CD14-positive monocyte (primary cell): ENCODE results near the gene PELI2. TPM values are rescaled to one million over a fixed set of nuclear protein-coding genes. Genes with fewer than 3 reads are reported as not detected.

Source experiments
- DNase-seq, 3 donors: peaks; one replicate each; pipeline ENCODE4 v3.0.0-alpha.2; 2011 to 2022
- H2AFZ ChIP-seq: 2 replicates; pipeline ENCODE4 v1.6.0; 2012; ENCODE audit warnings: mild to moderate bottlenecking, low read depth, low read length, inconsistent platforms; ENCODE audit not compliant: insufficient read depth, poor library complexity, severe bottlenecking
- H3K27ac ChIP-seq, 2 donors: 1 replicate in 1 of 2; 2 replicates in 1 of 2; pipeline ENCODE4 v1.5.1; 2012 to 2013; ENCODE audit warnings: low read length in 2 of 2, control low read depth in 1 of 2, inconsistent platforms in 1 of 2, low read depth in 1 of 2, mild to moderate bottlenecking in 1 of 2
- H3K27me3 ChIP-seq, 2 donors: one replicate each; pipeline versions ENCODE4 v1.6.0 to v1.6.1; 2011 to 2013; ENCODE audit warnings: low read length in 2 of 2; ENCODE audit not compliant: control insufficient read depth in 2 of 2, insufficient read depth in 2 of 2
- H3K36me3 ChIP-seq, 2 donors: replicated peaks in 1 of 2; 1 replicate in 1 of 2; 2 replicates in 1 of 2; pipeline versions ENCODE4 v1.5.1 to v1.6.1; 2012 to 2013; ENCODE audit warnings: low read length in 2 of 2, control low read depth in 1 of 2, inconsistent platforms in 1 of 2, mild to moderate bottlenecking in 1 of 2; ENCODE audit not compliant: insufficient read depth in 2 of 2, control insufficient read depth in 1 of 2
- H3K4me1 ChIP-seq, 2 donors: 1 replicate in 1 of 2; 2 replicates in 1 of 2; pipeline versions ENCODE4 v1.5.1 to v1.6.1; 2012 to 2013; ENCODE audit warnings: low read length in 2 of 2, control low read depth in 1 of 2, inconsistent platforms in 1 of 2, mild to moderate bottlenecking in 1 of 2, moderate library complexity in 1 of 2; ENCODE audit not compliant: insufficient read depth in 2 of 2, control insufficient read depth in 1 of 2
- H3K4me2 ChIP-seq: replicated peaks from 2 replicates; pipeline ENCODE3; 2012; ENCODE audit warnings: low read length, moderate library complexity, mild to moderate bottlenecking; ENCODE audit not compliant: poor library complexity, severe bottlenecking; ENCODE audit errors: extremely low read depth
- H3K4me3 ChIP-seq, 3 experiments: fragments of 200-600 bp in 1 of 3; sonication (generic) in 1 of 3; replicated peaks in 1 of 3; 1 replicate in 2 of 3; 2 replicates in 1 of 3; pipeline ENCODE4 v1.5.1; 2011 to 2013; ENCODE audit warnings: low read length in 3 of 3, mild to moderate bottlenecking in 3 of 3, control low read depth in 2 of 3, low read depth in 2 of 3, inconsistent platforms in 1 of 3, moderate library complexity in 1 of 3
- H3K79me2 ChIP-seq: 2 replicates; pipeline ENCODE4 v1.6.0; 2012; ENCODE audit warnings: mild to moderate bottlenecking, control low read depth, inconsistent platforms, low read length, moderate library complexity; ENCODE audit not compliant: insufficient read depth
- H3K9ac ChIP-seq: 2 replicates; pipeline ENCODE4 v1.6.0; 2017; ENCODE audit warnings: low read length, mild to moderate bottlenecking; ENCODE audit not compliant: insufficient read depth, poor library complexity, severe bottlenecking
- H3K9me3 ChIP-seq, 2 donors: replicated peaks in 1 of 2; 1 replicate in 1 of 2; 2 replicates in 1 of 2; pipeline versions ENCODE4 v1.5.1 to v1.6.1; 2012 to 2013; ENCODE audit warnings: low read length in 2 of 2, control low read depth in 1 of 2; ENCODE audit not compliant: control insufficient read depth in 1 of 2, insufficient read depth in 1 of 2
- H4K20me1 ChIP-seq: 2 replicates; pipeline ENCODE4 v1.6.0; 2012; ENCODE audit warnings: mild to moderate bottlenecking, low read length, control low read depth, moderate library complexity; ENCODE audit not compliant: insufficient read depth
- H3K27ac Mint-ChIP-seq, 7 donors: one replicate each; pipeline ENCODE4 v1.8.0; 2020; ENCODE audit warnings: mild to moderate bottlenecking in 7 of 7, mixed read lengths in 7 of 7, moderate library complexity in 6 of 7, inconsistent platforms in 2 of 7
- H3K27me3 Mint-ChIP-seq, 3 donors: one replicate each; pipeline ENCODE4 v1.8.0; 2021 to 2022; ENCODE audit warnings: low read depth in 3 of 3, mild to moderate bottlenecking in 3 of 3, mixed read lengths in 3 of 3, moderate library complexity in 3 of 3, inconsistent platforms in 1 of 3
- H3K36me3 Mint-ChIP-seq, 2 donors: one replicate each; pipeline ENCODE4 v1.8.0; 2020; ENCODE audit warnings: mixed read lengths in 2 of 2, inconsistent platforms in 1 of 2, mild to moderate bottlenecking in 1 of 2
- H3K4me1 Mint-ChIP-seq: one replicate; pipeline ENCODE4 v1.8.0; 2020; ENCODE audit warnings: mild to moderate bottlenecking, mixed read lengths
- H3K4me3 Mint-ChIP-seq, 2 donors: one replicate each; pipeline ENCODE4 v1.8.0; 2020; ENCODE audit warnings: mild to moderate bottlenecking in 2 of 2, mixed read lengths in 2 of 2, moderate library complexity in 1 of 2
- H3K9me3 Mint-ChIP-seq, 7 donors: one replicate each; pipeline ENCODE4 v1.8.0; 2020 to 2022; ENCODE audit warnings: mixed read lengths in 7 of 7, mild to moderate bottlenecking in 6 of 7, moderate library complexity in 6 of 7, inconsistent platforms in 2 of 7
- CTCF ChIP-seq: fragments of 200-600 bp; IDR thresholded peaks from one replicate; pipeline ENCODE4 v1.8.0; 2022; ENCODE audit warnings: antibody characterized with exemption, mild to moderate bottlenecking
- WGBS: methylation state at CpG from one replicate; pipeline ENCODE4 v1.1.5; 2013; ENCODE audit warnings: missing lambda C conversion rate; ENCODE audit not compliant: insufficient coverage; 5-methylcytosine and 5-hydroxymethylcytosine counted together
- intact Hi-C, 2 donors: fragments of 100-400 bp; cut with micrococcal nuclease; formaldehyde crosslinking; loops; one replicate each; pipeline versions ENCODE4 v1.15.0 to v1.15.1; 2023
- polyA plus RNA-seq, 3 donors: library from polyadenylated mRNA; depleted of rRNA in 1 of 3; unstranded in 2 of 3; stranded (reverse) in 1 of 3; fragments of 300-500 nt in 2 of 3; fragments of >200 nt in 1 of 3; fragmentation: Illumina TruSeq in 2 of 3; gene quantifications; 1 replicate in 2 of 3; 2 replicates in 1 of 3; pipeline ENCODE4 v1.2.3, GENCODE V29; 2012 to 2021

PELI2 gene
- polyA plus RNA-seq, 3 donors, result 10.1 to 35.8 (median 12.5) TPM

DNA sequence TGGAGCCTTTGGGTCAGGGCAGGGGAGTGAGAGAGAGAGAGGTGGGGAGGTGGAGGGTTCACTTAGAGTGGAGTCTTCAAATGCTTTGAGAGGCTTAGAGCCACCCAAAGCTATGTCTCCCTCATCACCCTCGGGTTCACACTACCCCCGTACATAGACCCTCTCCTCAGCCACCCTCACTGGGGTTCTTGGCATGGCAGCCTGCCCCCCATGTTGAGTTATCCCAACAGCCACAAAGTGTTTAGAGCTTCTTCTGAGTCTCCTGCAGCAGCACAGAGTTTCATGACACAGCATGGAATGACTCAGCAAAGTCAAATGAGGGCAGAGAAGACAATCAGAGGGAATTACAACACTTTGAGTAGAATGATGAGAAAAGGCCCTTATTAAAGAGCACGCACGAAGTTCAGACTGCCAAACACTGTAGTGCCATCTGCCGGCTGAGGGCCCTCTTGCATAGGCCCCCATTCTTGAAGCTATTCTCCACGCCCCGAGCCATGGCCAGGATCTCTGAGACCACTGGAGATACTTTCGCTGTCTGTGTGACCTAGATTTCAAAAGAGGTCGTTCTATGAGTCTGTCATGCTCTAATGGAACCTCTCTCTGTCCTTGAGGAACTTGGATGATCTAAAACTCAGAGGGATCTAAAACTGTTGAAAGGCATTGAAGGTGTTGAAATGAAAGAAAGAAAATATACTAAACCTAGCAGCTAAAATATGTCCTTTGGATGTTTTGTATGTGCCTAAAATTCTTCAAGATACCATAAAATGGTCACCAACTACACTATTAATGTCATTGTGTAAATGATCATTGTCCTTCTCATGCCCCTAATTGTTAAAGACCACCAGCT is 221.9 kb downstream of the PELI2 start:
- peak overlapping the region; percentile 43 for H2AFZ ChIP-seq
- 13% methylated on average over 8 of the region's 9 CpGs for WGBS
- no peaks in the 10 kb centered on the region for H3K27me3 ChIP-seq
- Mint-ChIP-seq H3K27me3 (peaks cover 0 to 4% (median 2%) of the 10 kb centered on the region in 3 donors), H3K4me3 (peak overlapping the region; percentile 28 to 54), H3K4me1 (peaks cover 26% of the 10 kb centered on the region), H3K36me3 (peaks cover 5 to 6% of the 10 kb centered on the region in 2 donors), H3K27ac (peak overlapping the region; percentile 15 to 89 (median 79)), H3K9me3 (no peaks in the 10 kb centered on the region)
- no peak overlapping the region for H3K9ac ChIP-seq
- intact Hi-C loops, result loop anchor here in 1 of 2 donors (10.0 kb wide), 1 partner anchor 635 kb away; no protein-coding TSS in a partner anchor
- DNase-seq, result peak; percentile 85 to 95 (median 91)
- no peaks in the 10 kb centered on the region for H3K9me3 ChIP-seq
- H3K27ac ChIP-seq, result peak overlapping the region in 1 of 2 donors; percentile 1
- H3K36me3 ChIP-seq, result no peaks in the 10 kb centered on the region
- peaks cover 13 to 25% of the 10 kb centered on the region in 2 donors for H3K4me1 ChIP-seq
- no peak overlapping the region for H3K4me3 ChIP-seq
- no peaks in the 10 kb centered on the region for H3K79me2 ChIP-seq
- TF ChIP-seq CTCF, result peak; percentile 90
- H4K20me1 ChIP-seq, result no peaks in the 10 kb centered on the region
- H3K4me2 ChIP-seq, result no peak overlapping the region

DNA sequence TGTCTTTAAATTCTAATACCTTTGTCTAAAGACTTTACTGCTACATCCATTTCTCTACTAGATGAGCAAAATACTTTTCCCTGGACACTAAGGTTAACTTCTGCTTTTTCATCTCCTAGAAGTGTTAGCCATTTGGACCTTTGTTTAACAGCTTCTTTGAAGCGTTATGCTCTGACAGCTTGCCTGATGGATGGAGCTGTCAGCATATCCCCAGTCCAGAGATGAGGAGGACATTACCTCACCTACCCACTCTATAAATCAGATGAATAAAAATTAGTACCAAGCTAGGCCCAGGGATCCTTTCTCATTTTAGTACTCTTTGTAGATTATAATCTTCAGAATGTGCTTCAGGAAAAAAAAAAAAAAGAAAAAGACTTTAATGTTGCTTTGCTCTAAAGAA is 222.7 kb downstream of the PELI2 start:
- no peaks in the 10 kb centered on the region for H3K36me3 ChIP-seq
- H3K4me2 ChIP-seq, result no peak overlapping the region
- H3K27me3 ChIP-seq, result no peaks in the 10 kb centered on the region
- no peaks in the 10 kb centered on the region for H4K20me1 ChIP-seq
- no peaks in the 10 kb centered on the region for H3K9me3 ChIP-seq
- H3K79me2 ChIP-seq, result no peaks in the 10 kb centered on the region
- no peak for TF ChIP-seq CTCF
- 100% methylated on average over 1 of the region's 1 CpG for WGBS
- H3K27ac ChIP-seq, result no peak overlapping the region
- peaks cover 13 to 24% of the 10 kb centered on the region in 2 donors for H3K4me1 ChIP-seq
- H3K4me3 ChIP-seq, result no peak overlapping the region
- no peak overlapping the region for H3K4me3 Mint-ChIP-seq
- H3K4me1 Mint-ChIP-seq, result peaks cover 26% of the 10 kb centered on the region
- intact Hi-C loops, result loop anchor here in 1 of 2 donors (10.0 kb wide), 1 partner anchor 636 kb away; no protein-coding TSS in a partner anchor
- peaks cover 0 to 4% (median 2%) of the 10 kb centered on the region in 3 donors for H3K27me3 Mint-ChIP-seq
- H3K27ac Mint-ChIP-seq, result no peak overlapping the region
- peaks cover 5 to 6% of the 10 kb centered on the region in 2 donors for H3K36me3 Mint-ChIP-seq
- peak in 1 of 3 donors; percentile 4 for DNase-seq
- H3K9ac ChIP-seq, result no peak overlapping the region
- no peaks in the 10 kb centered on the region for H3K9me3 Mint-ChIP-seq
- no peak overlapping the region for H2AFZ ChIP-seq
